Subcutaneous abdominal adipose tissue (tissue), 5 donors: ENCODE measurements around the gene STARD5.

Experiments used
- H3K27ac ChIP-seq: one replicate; pipeline ENCODE4 v1.7.0; 2013; ENCODE audit warnings: low read depth, mild to moderate bottlenecking, inconsistent platforms, low read length, moderate library complexity
- H3K27me3 ChIP-seq, 5 donors: one replicate each; pipeline ENCODE4 v1.7.0; 2013; ENCODE audit warnings: low read length in 5 of 5, inconsistent platforms in 1 of 5; ENCODE audit not compliant: control insufficient read depth in 5 of 5, insufficient read depth in 4 of 5
- H3K36me3 ChIP-seq, 5 donors: one replicate each; pipeline ENCODE4 v1.7.0; 2013; ENCODE audit warnings: low read length in 5 of 5; ENCODE audit not compliant: control insufficient read depth in 5 of 5, insufficient read depth in 5 of 5
- H3K4me1 ChIP-seq, 5 donors: one replicate each; pipeline ENCODE4 v1.7.0; 2013; ENCODE audit warnings: low read length in 5 of 5, mild to moderate bottlenecking in 3 of 5, moderate library complexity in 1 of 5; ENCODE audit not compliant: control insufficient read depth in 5 of 5, insufficient read depth in 5 of 5
- H3K4me3 ChIP-seq, 5 donors: one replicate each; pipeline ENCODE4 v1.7.0; 2013; ENCODE audit warnings: low read length in 5 of 5, low read depth in 1 of 5
- H3K9ac ChIP-seq, 5 donors: one replicate each; pipeline ENCODE4 v1.7.0; 2013; ENCODE audit warnings: low read length in 5 of 5, mild to moderate bottlenecking in 4 of 5, moderate library complexity in 3 of 5
- H3K9me3 ChIP-seq, 5 donors: one replicate each; pipeline ENCODE4 v1.7.0; 2013; ENCODE audit warnings: low read length in 5 of 5; ENCODE audit not compliant: control insufficient read depth in 5 of 5
- donor health status: healthy.
- donor health status: healthy.
- donor health status: healthy.
- donor health status: healthy.
- donor health status: healthy.

STARD5 gene

GRCh38 chr15:81263477-81263876 is 60.5 kb downstream of the STARD5 start:
- Histone ChIP-seq H3K36me3 (peaks cover 0 to 22% (median 14%) of the 10 kb centered on the region in 5 donors), H3K4me3 (no peak overlapping the region), H3K27me3 (no peaks in the 10 kb centered on the region), H3K27ac (no peak overlapping the region), H3K9me3 (no peaks in the 10 kb centered on the region), H3K9ac (no peak overlapping the region), H3K4me1 (peaks cover 0 to 17% (median 11%) of the 10 kb centered on the region in 5 donors)

- peaks cover 0 to 6% (median 0%) of the 10 kb centered on the region in 5 donors for H3K36me3 ChIP-seq
- H3K9me3 ChIP-seq = no peaks in the 10 kb centered on the region
- H3K4me3 ChIP-seq = no peak overlapping the region
- H3K27ac ChIP-seq = no peak overlapping the region
- H3K4me1 ChIP-seq = peaks cover 0 to 16% (median 11%) of the 10 kb centered on the region in 5 donors
- no peak overlapping the region for H3K9ac ChIP-seq
- H3K27me3 ChIP-seq = no peaks in the 10 kb centered on the region
These were observed 62.6 kb downstream of the STARD5 start for GRCh38 chr15:81261172-81261811.

- Histone ChIP-seq H3K36me3 (peaks cover 0 to 6% (median 0%) of the 10 kb centered on the region in 5 donors), H3K9me3 (no peaks in the 10 kb centered on the region), H3K4me1 (peaks cover 0 to 5% (median 4%) of the 10 kb centered on the region in 5 donors), H3K4me3 (no peak overlapping the region), H3K27ac (no peak overlapping the region), H3K27me3 (no peaks in the 10 kb centered on the region), H3K9ac (no peak overlapping the region)
These were observed 64.1 kb downstream of the STARD5 start for GRCh38 chr15:81259760-81260298.
